HepG2 (cell line): Measurements from ENCODE around the gene AFDN. TPM values are rescaled to one million over a fixed set of nuclear protein-coding genes. Genes with fewer than 3 reads are reported as not detected.
"Not testable (repeated sequence)": the region's sequence is repeated elsewhere in the genome, so short reads cannot be mapped to it uniquely, and the experiment has no call there.

ENCODE experiments used
- ATAC-seq: fragments of 200-7000 bp; cut with Tn5 transposase; 3 replicates; pipeline ENCODE4 v1.9.1; 2020; ENCODE audit warnings: mild to moderate bottlenecking, moderate library complexity
- BruUV-seq: library from RNA; stranded (reverse); fragments of 400-500 nt; replicated peaks from 2 replicates; lab custom pipeline; 2021; lab: Mats Ljungman, UMichigan
- CTCF ChIA-PET: fragments of 300-600 bp; formaldehyde crosslinking; extraction: SDS; loops from one replicate; lab custom pipeline; 2021; ENCODE audit warnings: low total read pairs, inconsistent platforms, low intra/inter-chr PET ratio; lab: Yijun Ruan, JAX
- POLR2A ChIA-PET: fragments of 350-600 bp; sonication (Branson Sonifier 250); formaldehyde crosslinking; loops from one replicate; lab custom pipeline; 2020; ENCODE audit warnings: antibody characterized with exemption, inconsistent platforms; lab: Yijun Ruan, JAX
- DNase-seq: peaks from one replicate; pipeline ENCODE4 v3.0.0-alpha.2; 2015; ENCODE audit warnings: low spot score
- FAIRE-seq: peaks from 3 replicates; lab custom pipeline; 2011; peaks lifted over from hg19 to GRCh38; lab: Jason Lieb, UNC
- H2AFZ ChIP-seq: one replicate; pipeline ENCODE4 v1.6.1; 2011; ENCODE audit warnings: low read length, inconsistent platforms
- H3K27ac ChIP-seq: fragments of 300-600 bp; 3 replicates; pipeline ENCODE4 v1.8.0; 2011; ENCODE audit warnings: mixed run types, mild to moderate bottlenecking, mixed read lengths, low read length, inconsistent platforms; ENCODE audit not compliant: insufficient read depth; ENCODE audit errors: extremely low read length
- H3K27me3 ChIP-seq, 2 experiments: fragments of 200-600 bp in 1 of 2; 2 replicates in 1 of 2; 3 replicates in 1 of 2; pipeline versions ENCODE4 v1.6.0 to v1.8.0; 2011; ENCODE audit warnings: low read length in 2 of 2, mild to moderate bottlenecking in 2 of 2, moderate library complexity in 2 of 2, inconsistent platforms in 1 of 2; ENCODE audit not compliant: insufficient read depth in 2 of 2, control insufficient read depth in 1 of 2
- H3K36me3 ChIP-seq, 2 experiments: fragments of 200-600 bp in 1 of 2; replicated peaks in 1 of 2; 2 replicates in 1 of 2; 3 replicates in 1 of 2; pipeline versions ENCODE4 v1.5.1 to v1.8.0; 2011; ENCODE audit warnings: low read length in 2 of 2, inconsistent platforms in 1 of 2; ENCODE audit not compliant: insufficient read depth in 2 of 2, control insufficient read depth in 1 of 2
- H3K4me1 ChIP-seq: 2 replicates; pipeline ENCODE4 v1.5.1; 2012; ENCODE audit warnings: low read length, inconsistent platforms; ENCODE audit not compliant: insufficient read depth
- H3K4me2 ChIP-seq: 2 replicates; pipeline ENCODE4 v1.6.0; 2011; ENCODE audit warnings: low read depth, low read length, inconsistent platforms
- H3K4me3 ChIP-seq, 3 experiments: fragments of 200-600 bp in 1 of 3; sonication (generic), shearing (Covaris generic) in 1 of 3; replicated peaks in 1 of 3; 2 replicates each; pipeline ENCODE4 v1.5.1; 2011 to 2016; ENCODE audit warnings: low read length in 3 of 3, inconsistent platforms in 2 of 3, low read depth in 2 of 3, mild to moderate bottlenecking in 2 of 3, control low read depth in 1 of 3, mixed read lengths in 1 of 3; ENCODE audit not compliant: insufficient read depth in 1 of 3
- H3K79me2 ChIP-seq: one replicate; pipeline ENCODE4 v1.6.1; 2011; ENCODE audit warnings: low read length, inconsistent platforms; ENCODE audit not compliant: insufficient read depth
- H3K9ac ChIP-seq: 2 replicates; pipeline ENCODE4 v1.6.0; 2011; ENCODE audit warnings: mild to moderate bottlenecking, low read depth, low read length, inconsistent platforms; ENCODE audit not compliant: insufficient read depth
- H3K9me3 ChIP-seq: 2 replicates; pipeline ENCODE4 v1.5.1; 2012; ENCODE audit warnings: mild to moderate bottlenecking, low read length
- H4K20me1 ChIP-seq: 2 replicates; pipeline ENCODE4 v1.6.0; 2011; ENCODE audit warnings: inconsistent platforms, mild to moderate bottlenecking, low read length, moderate library complexity; ENCODE audit not compliant: insufficient read depth
- ADNP ChIP-seq: sonication (generic); formaldehyde crosslinking; IDR thresholded peaks from 2 replicates; pipeline ENCODE4 v1.4.0; 2020; ENCODE audit warnings: missing genetic modification reagents
- AHR ChIP-seq: IDR thresholded peaks from 2 replicates; pipeline ENCODE4 v1.6.1; 2018; ENCODE audit warnings: missing genetic modification reagents, missing compliant biosample characterization
- POLR2A ChIP-seq, 2 experiments: IDR thresholded peaks; 2 replicates each; pipeline ENCODE4 v1.6.1; 2011; ENCODE audit warnings: low read depth in 2 of 2, low read length in 2 of 2, mild to moderate bottlenecking in 1 of 2, moderate library complexity in 1 of 2; ENCODE audit not compliant: insufficient read depth in 1 of 2
- RARA ChIP-seq: IDR thresholded peaks from 2 replicates; pipeline ENCODE4 v1.6.1; 2016; ENCODE audit warnings: missing genetic modification reagents, missing compliant biosample characterization
- WGBS: methylation state at CpG from one replicate; pipeline ENCODE4 v1.1.6; 2017; ENCODE audit warnings: low lambda C conversion rate; 5-methylcytosine and 5-hydroxymethylcytosine counted together
- in situ Hi-C: cut with HindIII; loops from 2 replicates; pipeline ENCODE4 v1.10.0; 2017; ENCODE audit warnings: low pct_unique_long_range_greater_than_20kb; ENCODE audit not compliant: extremely low pct_ligation_motif_present
- intact Hi-C: fragments of 100-400 bp; cut with micrococcal nuclease; formaldehyde crosslinking; loops from one replicate; pipeline ENCODE4 v1.10.0; 2022; ENCODE audit not compliant: unreplicated experiment
- polyA plus RNA-seq, 8 experiments: library from polyadenylated mRNA; depleted of rRNA in 3 of 8; stranded (reverse) in 7 of 8; unstranded in 1 of 8; fragments of >200 nt; fragmentation: Illumina TruSeq in 4 of 8; extraction: Trizol in 4 of 8; gene quantifications; 2 replicates each; pipeline versions ENCODE4 v1.2.1 to v1.2.3, GENCODE V29; 2011 to 2016; ENCODE audit warnings: low read depth in 4 of 8, missing spikeins in 1 of 8, mixed read lengths in 1 of 8; ENCODE audit not compliant: insufficient read depth in 1 of 8
- total RNA-seq, 5 experiments: library from RNA; depleted of rRNA; stranded (reverse); fragments of >200 nt; fragmentation: Illumina TruSeq; extraction: Trizol; gene quantifications; 2 replicates each; pipeline ENCODE4 v1.2.3, GENCODE V29; 2016; ENCODE audit warnings: low read depth in 1 of 5

AFDN gene
- total and polyA plus RNA-seq, 2 of the 13 experiments (the other 11 are each of a cell fraction or from before 2014, with no cell fraction given): 136 to 151 TPM

GRCh38 chr6:168001029-168001332, 174.3 kb downstream of the AFDN start:
- FAIRE-seq (no peak), DNase-seq (no peak), ATAC-seq (no peak)
- H2AFZ ChIP-seq: no peak overlapping the region
- no peaks in the 10 kb centered on the region for H3K36me3 ChIP-seq
- H3K4me2 ChIP-seq: no peak overlapping the region
- intact Hi-C loops (no loop called here), in situ Hi-C loops (no loop called here)
- H4K20me1 ChIP-seq: no peaks in the 10 kb centered on the region
- no peak for TF ChIP-seq ADNP (CRISPR knock-in tag)
- no peak for TF ChIP-seq RARA (CRISPR knock-in tag)
- no peak for TF ChIP-seq AHR (CRISPR knock-in tag)
- no peak for TF ChIP-seq POLR2A (IDR thresholded peaks at IDR 0.05; ENCODE audit: insufficient read depth in 1 of 2, low read depth in 2 of 2, low read length in 2 of 2)
- no peak overlapping the region for H3K4me3 ChIP-seq
- ChIA-PET POLR2A (no interaction called here), CTCF (no interaction called here)
- 62% methylated on average over 10 of the region's 10 CpGs for WGBS
- H3K4me1 ChIP-seq: no peaks in the 10 kb centered on the region
- H3K27ac ChIP-seq: no peak overlapping the region
- no peak overlapping the region for H3K9ac ChIP-seq
- no peaks in the 10 kb centered on the region for H3K9me3 ChIP-seq
- BruUV-seq: no TSS peak
- no peaks in the 10 kb centered on the region for H3K79me2 ChIP-seq
- peaks cover 2 to 43% of the 10 kb centered on the region in 2 experiments; a peak in 4 of 5 replicates for H3K27me3 ChIP-seq

- FAIRE-seq, H3K4me1 ChIP-seq, H3K4me3 ChIP-seq, intact Hi-C loops, in situ Hi-C loops, H3K27ac ChIP-seq, H3K36me3 ChIP-seq, CTCF ChIA-PET, H3K4me2 ChIP-seq, H2AFZ ChIP-seq, ATAC-seq, POLR2A ChIA-PET, BruUV-seq, H3K9me3 ChIP-seq, H4K20me1 ChIP-seq, DNase-seq, H3K79me2 ChIP-seq, H3K9ac ChIP-seq: not testable (repeated sequence)
- WGBS: 39% methylated on average over 6 of the region's 21 CpGs
- peaks cover 2 to 42% of the 10 kb centered on the region in 2 experiments; a peak in 4 of 5 replicates for H3K27me3 ChIP-seq
Measured at GRCh38 chr6:168001514-168001913, 174.8 kb downstream of the AFDN start.
